Endothelial cell of umbilical vein (primary cell): Measurements from ENCODE around the gene OTUB1. TPM values are rescaled to one million over a fixed set of nuclear protein-coding genes. Genes with fewer than 3 reads are reported as not detected.

Source experiments
- BruUV-seq: library from RNA; stranded (reverse); fragments of 400-500 nt; replicated peaks from 2 replicates; lab custom pipeline; 2021; lab: Mats Ljungman, UMichigan
- CTCF ChIA-PET: fragments of 300-600, 350-600 bp; sonication (Branson Sonifier 250); formaldehyde crosslinking; loops from one replicate; lab custom pipeline; 2021; ENCODE audit warnings: antibody characterized with exemption, inconsistent platforms; lab: Charles Lee
- POLR2A ChIA-PET: fragments of 300-600, 350-600 bp; sonication (Branson Sonifier 250); formaldehyde crosslinking; loops from one replicate; lab custom pipeline; 2021; ENCODE audit warnings: antibody characterized with exemption, inconsistent platforms; lab: Charles Lee
- DNase-seq: peaks from one replicate; pipeline ENCODE4 v3.0.0-alpha.2; 2011; ENCODE audit warnings: low read depth, low spot score
- FAIRE-seq: peaks from 2 replicates; lab custom pipeline; 2011; peaks lifted over from hg19 to GRCh38; lab: Jason Lieb, UNC
- H2AFZ ChIP-seq: 2 replicates; pipeline ENCODE4 v1.6.0; 2012; ENCODE audit warnings: low read depth, low read length, control low read depth, inconsistent platforms
- H3K27ac ChIP-seq: 2 replicates; pipeline ENCODE4 v1.5.1; 2011; ENCODE audit warnings: low read depth, mild to moderate bottlenecking, control low read depth, low read length, moderate library complexity; ENCODE audit not compliant: insufficient read depth
- H3K27me3 ChIP-seq, 2 experiments: 2 replicates each; pipeline versions ENCODE4 v1.6.0 to v1.6.1; 2011; ENCODE audit warnings: low read length in 2 of 2, mixed read lengths in 1 of 2; ENCODE audit not compliant: control insufficient read depth in 2 of 2, insufficient read depth in 2 of 2
- H3K36me3 ChIP-seq, 2 experiments: 2 replicates in 1 of 2; 3 replicates in 1 of 2; pipeline ENCODE4 v1.5.1; 2011; ENCODE audit warnings: low read length in 2 of 2, mild to moderate bottlenecking in 1 of 2, moderate library complexity in 1 of 2; ENCODE audit not compliant: control insufficient read depth in 2 of 2, insufficient read depth in 2 of 2; ENCODE audit errors: extremely low read depth in 1 of 2
- H3K4me1 ChIP-seq: 3 replicates; pipeline ENCODE4 v1.5.1; 2011; ENCODE audit warnings: mild to moderate bottlenecking, low read length; ENCODE audit not compliant: control insufficient read depth, insufficient read depth; ENCODE audit errors: extremely low read depth
- H3K4me2 ChIP-seq: 2 replicates; pipeline ENCODE4 v1.6.1; 2011; ENCODE audit warnings: low read length, control low read depth, mixed read lengths; ENCODE audit not compliant: insufficient read depth
- H3K4me3 ChIP-seq, 3 experiments: fragments of 200-600 bp in 1 of 3; sonication (generic), shearing (Covaris generic) in 1 of 3; replicated peaks in 1 of 3; 2 replicates each; pipeline ENCODE4 v1.5.1; 2011 to 2016; ENCODE audit warnings: control low read depth in 3 of 3, low read length in 3 of 3, mild to moderate bottlenecking in 2 of 3, inconsistent platforms in 1 of 3, low read depth in 1 of 3, moderate library complexity in 1 of 3; ENCODE audit not compliant: insufficient read depth in 1 of 3
- H3K79me2 ChIP-seq: 2 replicates; pipeline ENCODE4 v1.6.0; 2012; ENCODE audit warnings: low read length, inconsistent platforms; ENCODE audit not compliant: control insufficient read depth, insufficient read depth
- H3K9ac ChIP-seq: replicated peaks from 2 replicates; pipeline ENCODE3; 2011; ENCODE audit warnings: low read length, control low read depth; ENCODE audit not compliant: insufficient read depth; ENCODE audit errors: extremely low read depth
- H3K9me1 ChIP-seq: replicated peaks from 3 replicates; pipeline ENCODE4 v1.6.0; 2011; ENCODE audit warnings: mild to moderate bottlenecking, low read length; ENCODE audit not compliant: control insufficient read depth, insufficient read depth; ENCODE audit errors: extremely low read depth
- H3K9me3 ChIP-seq: replicated peaks from 2 replicates; pipeline ENCODE4 v1.5.1; 2012; ENCODE audit warnings: low read length, inconsistent platforms; ENCODE audit not compliant: control insufficient read depth, insufficient read depth
- H4K20me1 ChIP-seq: replicated peaks from 2 replicates; pipeline ENCODE3; 2011; ENCODE audit warnings: mild to moderate bottlenecking, low read length; ENCODE audit not compliant: control insufficient read depth, insufficient read depth; ENCODE audit errors: extremely low read depth
- CTCF ChIP-seq, 2 donors: IDR thresholded peaks; 1 replicate in 1 of 2; 2 replicates in 1 of 2; pipeline ENCODE4 v1.5.1; 2011; ENCODE audit warnings: low read length in 2 of 2, mild to moderate bottlenecking in 2 of 2, moderate library complexity in 2 of 2, control low read depth in 1 of 2, inconsistent platforms in 1 of 2, low read depth in 1 of 2; ENCODE audit not compliant: insufficient read depth in 1 of 2; ENCODE audit errors: extremely low read depth in 1 of 2
- EZH2 ChIP-seq: IDR thresholded peaks from 2 replicates; pipeline ENCODE4 v1.6.1; 2012; ENCODE audit warnings: borderline replicate concordance, low read depth, mild to moderate bottlenecking, moderate library complexity, low read length, inconsistent platforms; ENCODE audit not compliant: severe bottlenecking
- FOS ChIP-seq: IDR thresholded peaks from 2 replicates; pipeline ENCODE4 v1.6.1; 2011; ENCODE audit warnings: mild to moderate bottlenecking, low read length, moderate library complexity, borderline replicate concordance; ENCODE audit not compliant: insufficient read depth
- GATA2 ChIP-seq: IDR thresholded peaks from 2 replicates; pipeline ENCODE4 v1.7.0; 2011; ENCODE audit warnings: low read depth, mild to moderate bottlenecking, moderate library complexity, mixed read lengths, low read length; ENCODE audit not compliant: insufficient read length, insufficient read depth
- JUN ChIP-seq: IDR thresholded peaks from 2 replicates; pipeline ENCODE4 v1.6.1; 2011; ENCODE audit warnings: borderline replicate concordance, low read depth; ENCODE audit not compliant: insufficient read length, insufficient read depth
- MAX ChIP-seq: IDR thresholded peaks from 2 replicates; pipeline ENCODE4 v1.6.1; 2011; ENCODE audit not compliant: insufficient read depth, insufficient read length
- POLR2A ChIP-seq: IDR thresholded peaks from 2 replicates; pipeline ENCODE4 v1.6.1; 2012; ENCODE audit warnings: low read depth, mild to moderate bottlenecking, control low read depth, low read length
- POLR2AphosphoS5 ChIP-seq: IDR thresholded peaks from 2 replicates; pipeline ENCODE4 v1.6.1; 2012; ENCODE audit warnings: low read depth, mild to moderate bottlenecking, control low read depth, low read length, moderate library complexity; ENCODE audit not compliant: insufficient read depth
- dilution Hi-C: fragments of 300-500 bp; cut with MboI; formaldehyde crosslinking; loops from one replicate; pipeline ENCODE4 v1.15.0; 2019; ENCODE audit warnings: low sequenced_read_pairs; ENCODE audit not compliant: extremely low pct_ligation_motif_present
- intact Hi-C: fragments of 100-400 bp; cut with micrococcal nuclease; formaldehyde crosslinking; loops from one replicate; pipeline ENCODE4 v1.10.0; 2022
- polyA plus RNA-seq, 4 experiments: library from polyadenylated mRNA; depleted of rRNA in 3 of 4; stranded (reverse) in 3 of 4; unstranded in 1 of 4; fragments of >200 nt; gene quantifications; 2 replicates each; pipeline versions ENCODE4 v1.2.1 to v1.2.3, GENCODE V29; 2011 to 2012; ENCODE audit warnings: missing spikeins in 1 of 4
- total RNA-seq: library from RNA; stranded (reverse); gene quantifications from 2 replicates; pipeline ENCODE4 v1.2.3, GENCODE V29; 2021

OTUB1 gene
- total and polyA plus RNA-seq, 2 donors (not counting 3 experiments of a cell fraction or from before 2014, with no cell fraction given), result 81.9 to 256 TPM

- Histone ChIP-seq H3K9me3 (no peaks in the 10 kb centered on the region), H3K36me3 (peaks cover 0 to 37% of the 10 kb centered on the region in 2 experiments), H3K4me2 (no peak overlapping the region), H3K27ac (no peak overlapping the region), H3K79me2 (no peaks in the 10 kb centered on the region), H2AFZ (no peak overlapping the region), H3K4me1 (no peaks in the 10 kb centered on the region), H4K20me1 (no peaks in the 10 kb centered on the region), H3K9ac (no peak overlapping the region), H3K4me3 (no peak overlapping the region), H3K27me3 (no peaks in the 10 kb centered on the region), H3K9me1 (no peaks in the 10 kb centered on the region)
- TF ChIP-seq EZH2, result no peak
- no peak for TF ChIP-seq GATA2
- no peak for TF ChIP-seq FOS
- TF ChIP-seq POLR2AphosphoS5, result no peak
- no peak for TF ChIP-seq MAX
- no peak for TF ChIP-seq POLR2A
- TF ChIP-seq CTCF (IDR thresholded peaks at IDR 0.05; ENCODE audit: extremely low read depth in 1 of 2, insufficient read depth in 1 of 2, low read depth in 1 of 2, low read length in 2 of 2), result no peak
- TF ChIP-seq JUN, result no peak
- ChIA-PET CTCF (interaction anchor here (1.6 kb wide), 1 partner anchor 156 kb away, joined by 6 read pairs; no protein-coding TSS in a partner anchor), POLR2A (interaction anchor here (0.6 kb wide), 1 partner anchor 191 kb away, joined by 5 read pairs; no protein-coding TSS in a partner anchor)
- FAIRE-seq (no peak), DNase-seq (no peak)
- intact Hi-C loops (no loop called here), dilution Hi-C loops (no loop called here)
- BruUV-seq, result no TSS peak
Measured at GRCh38 chr11:63993993-63994392, 7.8 kb downstream of the OTUB1 start.
